HCT116 (cell line): ENCODE results near the gene ARHGAP18. TPM values are rescaled to one million over a fixed set of nuclear protein-coding genes. Genes with fewer than 3 reads are reported as not detected.

Source experiments
- ATAC-seq: fragments of 200-7000 bp; cut with Tn5 transposase; 2 replicates; pipeline ENCODE4 v1.9.1; 2020; ENCODE audit warnings: mild to moderate bottlenecking, moderate library complexity
- BruUV-seq: library from RNA; stranded (reverse); fragments of 400-500 nt; replicated peaks from 2 replicates; lab custom pipeline; 2021; lab: Mats Ljungman, UMichigan
- CTCF ChIA-PET: fragments of 300-600 bp; sonication (Branson Sonifier 250); formaldehyde crosslinking; loops from one replicate; lab custom pipeline; 2021; ENCODE audit warnings: antibody characterized with exemption; lab: Charles Lee
- POLR2A ChIA-PET: fragments of 300-600, 350-600 bp; sonication (Branson Sonifier 250); formaldehyde crosslinking; loops from one replicate; lab custom pipeline; 2021; ENCODE audit warnings: antibody characterized with exemption; lab: Charles Lee
- RAD21 ChIA-PET, 2 experiments: fragments of 300-600 bp; sonication (Branson Sonifier 250); formaldehyde crosslinking; loops; one replicate each; lab custom pipeline; 2023; ENCODE audit warnings: low total read pairs in 2 of 2; ENCODE audit not compliant: uncharacterized antibody in 2 of 2, unreplicated experiment in 2 of 2, low non-redundant PET in 1 of 2; lab: Charles Lee
- DNase-seq: peaks from one replicate; pipeline ENCODE4 v3.0.0-alpha.2; 2010; ENCODE audit warnings: low read depth, low spot score
- H2AFZ ChIP-seq: fragments of 200-600 bp; shearing (Covaris generic), sonication (generic); 2 replicates; pipeline ENCODE4 v1.6.1; 2017; ENCODE audit warnings: low read depth, mixed run types, mixed read lengths, antibody characterized with exemption, low read length; ENCODE audit not compliant: poor library complexity, severe bottlenecking
- H3K27ac ChIP-seq: 2 replicates; pipeline ENCODE4 v1.5.1; 2012; ENCODE audit warnings: low read depth, low read length
- H3K27me3 ChIP-seq: fragments of 200-600 bp; sonication (generic); 2 replicates; pipeline ENCODE4 v1.6.1; 2016; ENCODE audit warnings: mixed run types, low read length, mixed read lengths; ENCODE audit not compliant: insufficient read depth
- H3K36me3 ChIP-seq, 2 experiments: fragments of 200-500 bp in 1 of 2; fragments of 200-600 bp in 1 of 2; sonication (Bioruptor generic) in 1 of 2; sonication (generic) in 1 of 2; 2 replicates each; pipeline versions ENCODE4 v1.5.1 to v1.6.1; 2014 to 2016; ENCODE audit warnings: low read length in 2 of 2, inconsistent platforms in 1 of 2, mixed read lengths in 1 of 2, mixed run types in 1 of 2; ENCODE audit not compliant: insufficient read depth in 2 of 2, control insufficient read depth in 1 of 2
- H3K4me1 ChIP-seq, 2 experiments: fragments of 200-600 bp in 1 of 2; sonication (generic) in 1 of 2; 2 replicates each; pipeline versions ENCODE4 v1.5.1 to v1.6.1; 2012 to 2017; ENCODE audit warnings: low read length in 2 of 2, inconsistent platforms in 1 of 2, mild to moderate bottlenecking in 1 of 2, mixed read lengths in 1 of 2, mixed run types in 1 of 2, moderate library complexity in 1 of 2; ENCODE audit not compliant: insufficient read depth in 2 of 2, control insufficient read depth in 1 of 2
- H3K4me2 ChIP-seq: fragments of 200-600 bp; sonication (generic); 2 replicates; pipeline ENCODE4 v1.6.1; 2017; ENCODE audit warnings: mixed run types, low read length, mixed read lengths
- H3K4me3 ChIP-seq, 2 experiments: fragments of 200-600 bp in 1 of 2; sonication (generic) in 1 of 2; replicated peaks in 1 of 2; 2 replicates each; pipeline ENCODE4 v1.5.1; 2011 to 2016; ENCODE audit warnings: low read length in 2 of 2, control low read depth in 1 of 2, low read depth in 1 of 2, mild to moderate bottlenecking in 1 of 2, mixed read lengths in 1 of 2, mixed run types in 1 of 2
- H3K79me2 ChIP-seq: fragments of 200-600 bp; sonication (generic); 2 replicates; pipeline ENCODE4 v1.6.1; 2017; ENCODE audit warnings: mild to moderate bottlenecking, mixed run types, low read length, moderate library complexity, mixed read lengths; ENCODE audit not compliant: insufficient read depth
- H3K9ac ChIP-seq: fragments of 200-600 bp; sonication (generic); 2 replicates; pipeline ENCODE4 v1.6.1; 2016; ENCODE audit warnings: low read length, mixed read lengths
- H3K9me2 ChIP-seq: fragments of 200-600 bp; sonication (generic), shearing (Covaris generic); 2 replicates; pipeline ENCODE4 v1.6.1; 2017; ENCODE audit warnings: mixed run types, mild to moderate bottlenecking, moderate library complexity; ENCODE audit not compliant: insufficient read depth
- H3K9me3 ChIP-seq, 2 experiments: fragments of 200-500 bp in 1 of 2; fragments of 200-600 bp in 1 of 2; sonication (Bioruptor generic) in 1 of 2; sonication (generic) in 1 of 2; 2 replicates each; pipeline ENCODE4 v1.6.1; 2014 to 2017; ENCODE audit warnings: low read length in 2 of 2, mixed read lengths in 2 of 2, inconsistent platforms in 1 of 2, low read depth in 1 of 2, mild to moderate bottlenecking in 1 of 2, mixed run types in 1 of 2, moderate library complexity in 1 of 2; ENCODE audit not compliant: control insufficient read depth in 1 of 2, insufficient read depth in 1 of 2
- H4K20me1 ChIP-seq: fragments of 200-600 bp; sonication (generic), shearing (Covaris generic); 2 replicates; pipeline ENCODE4 v1.6.1; 2017; ENCODE audit warnings: mixed run types, mild to moderate bottlenecking, moderate library complexity; ENCODE audit not compliant: insufficient read depth
- ATF3 ChIP-seq: IDR thresholded peaks from 2 replicates; pipeline ENCODE4 v1.6.1; 2012
- CTCF ChIP-seq, 3 experiments: fragments of 200-600 bp in 1 of 3; sonication (generic) in 1 of 3; IDR thresholded peaks in 2 of 3; conservative IDR thresholded peaks in 1 of 3; 2 replicates each; pipeline ENCODE4 v1.5.1; 2012 to 2017; ENCODE audit warnings: low read depth in 2 of 3, low read length in 2 of 3, antibody characterized with exemption in 1 of 3, borderline replicate concordance in 1 of 3, control low read depth in 1 of 3, mild to moderate bottlenecking in 1 of 3, mixed read lengths in 1 of 3, mixed run types in 1 of 3, moderate library complexity in 1 of 3; ENCODE audit not compliant: insufficient read depth in 1 of 3
- ELF1 ChIP-seq: IDR thresholded peaks from 2 replicates; pipeline ENCODE4 v1.6.1; 2012; ENCODE audit warnings: low read depth, borderline replicate concordance
- POLR2A ChIP-seq: IDR thresholded peaks from 2 replicates; pipeline ENCODE4 v1.7.0; 2011; ENCODE audit warnings: borderline replicate concordance; ENCODE audit not compliant: insufficient read depth, insufficient read length; ENCODE audit errors: extremely low read depth
- POLR2AphosphoS5 ChIP-seq: IDR thresholded peaks from 2 replicates; pipeline ENCODE4 v1.6.1; 2011; ENCODE audit warnings: mild to moderate bottlenecking, low read depth, low read length, moderate library complexity
- RAD21 ChIP-seq: IDR thresholded peaks from 2 replicates; pipeline ENCODE4 v1.6.1; 2012; ENCODE audit warnings: low read depth, mild to moderate bottlenecking
- REST ChIP-seq: IDR thresholded peaks from 2 replicates; pipeline ENCODE4 v1.6.1; 2012; ENCODE audit warnings: low read depth
- SIN3A ChIP-seq: IDR thresholded peaks from 2 replicates; pipeline ENCODE4 v1.6.1; 2012; ENCODE audit warnings: low read depth
- SP1 ChIP-seq: IDR thresholded peaks from 2 replicates; pipeline ENCODE4 v1.6.1; 2012; ENCODE audit warnings: low read depth
- SRF ChIP-seq: IDR thresholded peaks from 2 replicates; pipeline ENCODE4 v1.6.1; 2012; ENCODE audit warnings: low read depth
- YY1 ChIP-seq: IDR thresholded peaks from 2 replicates; pipeline ENCODE4 v1.6.1; 2011; ENCODE audit warnings: low read length, low read depth, moderate library complexity, mild to moderate bottlenecking; ENCODE audit not compliant: insufficient replicate concordance; ENCODE audit errors: extremely low read depth
- ZBTB33 ChIP-seq: IDR thresholded peaks from 2 replicates; pipeline ENCODE4 v1.6.1; 2011; ENCODE audit warnings: mild to moderate bottlenecking, low read length, moderate library complexity; ENCODE audit not compliant: insufficient replicate concordance; ENCODE audit errors: extremely low read depth
- intact Hi-C: fragments of 100-400 bp; cut with micrococcal nuclease; formaldehyde crosslinking; loops from 2 replicates; pipeline ENCODE4 v1.10.0; 2022
- total RNA-seq: library from RNA; stranded (reverse); gene quantifications from one replicate; pipeline ENCODE4 v1.2.1, GENCODE V29; 2021; ENCODE audit not compliant: unreplicated experiment

Gene ARHGAP18
- total RNA-seq, 1 experiment from 2014 or later: 70.3 TPM

- Histone ChIP-seq H3K27ac (no peak overlapping the region), H3K4me3 (no peak overlapping the region), H3K9me2 (no peaks in the 10 kb centered on the region), H3K79me2 (no peaks in the 10 kb centered on the region), H3K4me1 (peaks cover 0 to 3% of the 10 kb centered on the region in 2 experiments; a peak in 1 of 4 replicates), H3K27me3 (no peaks in the 10 kb centered on the region), H3K36me3 (peaks cover 25 to 26% of the 10 kb centered on the region in 2 experiments), H4K20me1 (no peaks in the 10 kb centered on the region), H3K9me3 (no peaks in the 10 kb centered on the region), H2AFZ (no peak overlapping the region), H3K4me2 (no peak overlapping the region), H3K9ac (no peak overlapping the region)
- CTCF ChIA-PET: no interaction called here
- POLR2A ChIA-PET: no interaction called here
- RAD21 ChIA-PET: no interaction called here
- ATAC-seq: no peak
- BruUV-seq: no TSS peak
- intact Hi-C loops: no loop called here
- DNase-seq: no peak
- TF ChIP-seq REST (no peak), ELF1 (no peak), SIN3A (no peak), YY1 (no peak), POLR2A (no peak), SP1 (no peak), ATF3 (no peak), ZBTB33 (no peak), POLR2AphosphoS5 (no peak), CTCF (IDR thresholded peaks at IDR 0.05 in 2 of 3, conservative IDR thresholded peaks at IDR 0.05 in 1 of 3; ENCODE audit: borderline replicate concordance in 1 of 3, insufficient read depth in 1 of 3, low read depth in 2 of 3, low read length in 2 of 3) (no peak), SRF (no peak), RAD21 (no peak)
Measured at GRCh38 chr6:129605095-129605494, 104.9 kb downstream of the ARHGAP18 start.
